Stimulated activated CD4-positive, alpha-beta T cell treated with anti-CD3 and anti-CD28 coated beads, Interleukin-2, amount 100 ng/mL, for 4 hours (primary cell): Measurements from ENCODE around the gene MRPL19.

Experiments
- DNase-seq: peaks from one replicate; pipeline ENCODE4 v3.0.0-alpha.2; 2020; ENCODE audit warnings: low read depth

MRPL19 gene

DNA sequence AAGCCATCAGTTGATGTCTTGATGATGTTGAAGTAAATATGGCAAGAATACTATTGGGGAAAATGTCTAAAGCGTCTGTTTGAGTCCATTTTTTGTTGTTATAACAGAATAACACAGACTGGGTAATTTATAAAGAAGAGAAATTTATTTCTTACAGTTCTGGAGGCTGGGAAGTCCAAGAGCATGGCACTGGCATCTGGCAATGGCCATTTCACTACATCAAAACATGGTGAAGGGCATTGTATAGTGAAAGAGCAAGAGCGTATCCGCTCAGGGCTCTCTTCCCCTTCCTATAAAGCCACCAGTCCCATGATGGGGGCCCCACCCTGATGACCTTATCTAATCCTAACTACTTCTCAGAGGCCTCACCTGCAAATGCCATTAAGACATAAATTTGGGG is 29.6 kb upstream of the MRPL19 start:
- no peak for DNase-seq

DNA sequence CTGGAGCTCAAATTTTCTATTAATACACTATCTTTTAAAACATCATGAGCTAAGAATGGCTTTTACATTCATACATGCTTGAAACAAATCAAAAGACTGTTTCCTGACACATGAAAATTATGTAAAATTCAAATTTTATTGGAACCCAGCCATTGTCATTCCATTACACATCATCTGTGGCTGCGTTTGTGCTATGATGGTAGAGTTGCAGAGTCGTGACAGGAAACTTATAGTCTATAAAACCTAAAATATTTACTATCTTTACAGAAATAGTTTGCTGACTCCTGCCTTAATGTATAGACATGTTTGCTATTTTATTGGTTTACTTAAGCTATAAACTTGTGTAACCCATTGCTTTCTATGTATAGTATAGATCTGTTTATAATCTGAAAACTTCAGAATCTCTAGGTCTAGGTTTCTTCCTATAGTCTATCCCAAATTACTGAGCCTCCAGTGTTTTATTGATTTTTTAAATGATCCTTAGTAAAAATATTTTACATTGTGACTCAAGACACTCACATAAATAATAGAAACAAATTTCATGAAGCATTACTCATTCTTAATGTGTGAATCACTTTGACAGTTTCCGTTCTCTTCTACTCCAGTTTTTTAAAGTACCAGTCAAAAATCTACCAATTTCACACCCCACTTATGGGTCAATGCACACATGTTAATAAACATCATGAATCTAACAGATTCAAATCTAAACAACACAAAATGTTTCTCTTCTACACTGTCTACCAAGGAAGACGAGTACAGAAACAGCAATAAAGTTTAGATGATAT is 26.4 kb upstream of the MRPL19 start:
- no peak for DNase-seq

DNA sequence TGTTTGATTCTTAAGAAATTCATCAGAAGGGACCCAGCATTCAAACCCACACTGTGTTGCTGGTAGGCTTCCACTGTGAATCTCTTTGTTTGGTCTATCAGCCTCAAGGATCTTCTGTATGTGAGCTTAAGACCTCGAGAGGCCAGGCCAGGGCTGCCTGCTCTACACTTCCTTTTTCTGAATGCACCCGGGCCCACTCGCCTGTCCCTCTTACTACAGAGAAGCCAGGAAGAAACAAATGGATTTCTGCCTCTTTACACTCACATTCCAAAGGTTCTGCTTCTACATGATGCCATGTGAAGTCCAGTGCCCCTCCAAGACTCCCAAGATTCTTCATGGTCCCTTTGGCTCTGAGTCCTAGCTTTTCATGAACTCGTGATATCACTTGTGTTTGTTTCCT is 25.4 kb upstream of the MRPL19 start:
- no peak for DNase-seq

DNA sequence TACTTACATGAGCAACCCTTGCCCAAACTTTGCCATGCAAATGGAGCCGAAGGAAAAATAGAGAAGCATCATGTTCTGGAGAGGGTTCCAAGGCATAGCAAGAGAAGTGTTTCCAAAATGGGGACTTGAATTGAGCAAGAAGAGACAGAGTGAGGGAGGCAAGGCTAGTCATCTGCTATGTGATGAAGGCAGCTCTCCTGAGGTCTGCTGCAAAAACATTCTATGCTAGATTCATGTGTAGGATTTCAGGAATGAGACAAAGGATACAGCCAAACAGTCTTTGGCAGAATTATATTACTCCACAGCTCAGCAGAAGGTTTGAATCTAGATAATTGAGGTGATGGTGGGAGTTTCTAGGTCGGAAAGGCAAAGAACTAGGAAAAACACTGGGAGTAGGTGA is 24.1 kb upstream of the MRPL19 start:
- DNase-seq = no peak

DNA sequence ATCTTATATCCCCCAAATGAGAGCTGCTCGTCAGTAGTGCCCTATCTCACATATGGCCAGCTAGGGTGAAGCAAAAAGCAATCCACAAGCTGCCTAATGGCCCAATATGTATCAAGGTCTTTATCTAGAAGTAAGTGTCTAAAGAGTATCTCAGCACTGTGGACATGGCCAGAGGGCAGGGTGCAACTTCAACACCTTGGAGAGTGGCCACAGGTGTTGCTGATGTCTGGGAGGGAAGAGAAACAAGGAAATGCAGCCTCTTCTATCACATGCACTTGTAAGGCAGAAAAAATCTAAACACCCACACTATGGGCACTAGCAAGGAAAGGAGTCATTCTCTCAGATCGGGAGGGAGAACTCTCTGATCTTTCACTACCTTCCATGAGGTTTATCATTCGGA is 23.7 kb upstream of the MRPL19 start:
- no peak for DNase-seq

DNA sequence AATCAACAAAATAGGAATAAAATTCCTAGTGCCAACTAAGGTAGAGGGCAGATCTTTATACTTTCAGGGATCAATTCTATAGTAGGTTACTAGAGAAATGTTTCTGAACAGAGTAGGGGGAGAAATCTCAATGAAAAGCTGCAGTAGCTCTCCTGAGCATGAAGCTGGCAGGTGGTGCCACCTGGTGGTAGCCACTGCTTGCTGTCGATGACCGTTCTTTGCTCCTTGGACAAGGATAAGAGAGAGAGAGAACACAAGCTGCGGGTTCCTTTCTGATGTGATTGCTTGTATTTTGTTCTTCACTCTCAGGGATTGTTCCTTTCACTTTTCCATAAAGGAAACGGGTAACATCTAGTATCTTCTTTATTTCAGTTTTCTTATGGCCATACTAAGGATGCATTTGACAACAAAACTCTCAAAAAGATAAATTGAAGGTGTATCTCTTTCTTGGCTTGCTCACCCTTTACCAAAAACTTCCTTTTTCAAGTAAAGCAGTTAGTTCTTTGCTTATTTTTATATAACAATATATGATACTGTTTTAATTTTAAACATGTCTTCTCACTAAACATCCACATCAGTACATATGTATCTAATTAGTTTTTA is 18.6 kb upstream of the MRPL19 start:
- peak; percentile 33 for DNase-seq

DNA sequence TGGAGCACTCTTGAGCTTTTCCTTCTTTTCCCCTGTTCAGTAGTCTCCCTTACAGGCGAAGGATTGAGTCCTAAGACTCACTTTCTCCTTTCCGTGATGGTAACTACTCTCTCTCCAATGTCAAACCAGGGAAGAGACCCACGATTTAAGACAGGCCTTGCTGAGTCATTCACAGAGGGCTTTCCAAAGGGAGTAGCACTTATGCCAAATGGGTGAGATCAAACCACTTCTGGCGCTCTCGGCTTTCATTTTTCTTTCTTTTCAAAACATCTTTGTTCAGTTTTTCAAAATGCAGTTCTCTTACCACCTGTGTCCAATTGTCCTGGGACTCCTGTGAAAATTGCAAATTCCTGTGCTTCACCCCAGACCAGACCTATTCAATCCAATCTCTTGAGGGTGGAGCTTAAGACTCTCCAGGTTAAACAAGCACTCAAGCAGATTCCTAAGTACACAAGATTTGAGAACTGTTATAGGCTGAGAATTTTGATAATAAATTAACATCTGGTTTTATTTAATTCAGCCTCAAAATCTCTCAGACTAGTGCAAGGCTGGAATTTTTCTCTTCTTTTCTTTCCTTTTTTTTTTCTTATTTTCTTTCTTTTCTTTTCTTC is 14.4 kb upstream of the MRPL19 start:
- DNase-seq = no peak

DNA sequence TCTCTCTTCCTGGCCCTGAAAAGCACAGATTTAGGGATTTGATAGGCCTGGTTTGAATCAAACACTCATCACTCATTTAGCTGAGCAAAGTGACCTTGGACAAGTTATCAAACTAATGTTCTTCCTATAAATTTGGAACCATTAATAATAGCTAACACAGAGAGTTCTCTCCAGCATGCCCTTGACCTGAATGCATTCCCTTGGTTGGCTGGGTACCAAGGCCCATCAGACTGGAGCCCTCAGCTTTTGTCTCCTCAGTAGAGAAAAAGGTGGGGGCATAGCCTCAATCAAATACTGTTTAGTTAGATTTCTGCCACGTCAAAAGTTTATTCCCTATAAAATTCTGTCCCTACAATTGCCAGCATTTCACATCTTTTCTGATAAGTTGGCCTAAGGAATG is 13.8 kb upstream of the MRPL19 start:
- no peak for DNase-seq

DNA sequence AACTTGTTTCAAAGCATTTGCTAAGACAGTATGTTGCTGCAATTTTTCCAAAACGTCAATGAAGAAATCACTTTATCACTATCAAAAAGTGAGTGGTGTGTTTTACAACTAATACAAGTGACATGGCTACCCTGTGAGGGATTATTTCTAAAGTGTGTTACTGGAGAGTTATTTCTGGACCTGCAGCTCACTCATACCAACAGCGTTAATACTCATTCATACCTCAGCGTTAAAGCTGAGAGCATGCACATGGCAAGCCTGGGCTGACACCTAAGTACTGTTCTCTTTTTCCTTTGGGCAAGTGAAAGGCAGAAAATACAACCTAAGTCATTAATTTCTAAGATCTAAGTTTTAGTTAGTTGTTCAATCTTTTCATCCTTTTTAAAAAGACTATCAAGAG is 13.0 kb upstream of the MRPL19 start:
- no peak for DNase-seq

DNA sequence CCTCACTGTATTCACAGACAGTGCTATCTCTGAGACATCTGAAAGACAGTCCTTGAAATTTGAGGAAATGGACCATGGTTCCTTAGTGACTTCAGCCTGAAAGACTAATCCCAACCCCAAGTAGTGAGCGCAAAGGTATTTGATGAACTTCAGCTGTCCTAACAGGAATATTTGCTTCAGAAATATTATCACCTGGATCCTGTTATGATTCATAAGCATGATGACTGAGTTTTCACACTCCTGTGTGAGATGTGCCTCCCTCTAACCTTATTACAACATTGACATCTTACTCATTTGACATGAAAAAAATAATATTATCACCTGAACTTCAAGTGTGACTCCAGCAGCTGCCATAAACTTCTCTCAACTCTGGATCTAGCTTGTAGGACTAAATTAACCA is 11.6 kb upstream of the MRPL19 start:
- no peak for DNase-seq

DNA sequence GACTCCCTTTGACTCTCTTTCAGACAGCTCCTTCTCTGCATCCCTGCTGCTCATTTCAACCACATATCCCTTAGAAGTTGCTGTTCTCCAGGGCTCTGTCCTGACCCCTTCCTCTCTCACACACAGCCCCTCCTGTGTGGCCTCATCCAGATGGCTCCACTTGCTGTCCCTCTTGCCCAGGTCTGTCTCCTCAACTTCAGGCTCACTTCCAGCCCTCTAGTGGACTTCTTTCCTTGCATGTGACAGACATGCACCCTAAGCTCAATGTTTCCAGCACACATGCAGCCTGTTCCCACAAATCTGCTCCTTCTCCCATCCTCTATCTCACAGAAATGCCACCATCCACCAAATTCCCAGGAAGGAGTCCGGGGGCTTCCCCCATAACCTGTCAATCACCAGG is 9.0 kb upstream of the MRPL19 start:
- DNase-seq = no peak

DNA sequence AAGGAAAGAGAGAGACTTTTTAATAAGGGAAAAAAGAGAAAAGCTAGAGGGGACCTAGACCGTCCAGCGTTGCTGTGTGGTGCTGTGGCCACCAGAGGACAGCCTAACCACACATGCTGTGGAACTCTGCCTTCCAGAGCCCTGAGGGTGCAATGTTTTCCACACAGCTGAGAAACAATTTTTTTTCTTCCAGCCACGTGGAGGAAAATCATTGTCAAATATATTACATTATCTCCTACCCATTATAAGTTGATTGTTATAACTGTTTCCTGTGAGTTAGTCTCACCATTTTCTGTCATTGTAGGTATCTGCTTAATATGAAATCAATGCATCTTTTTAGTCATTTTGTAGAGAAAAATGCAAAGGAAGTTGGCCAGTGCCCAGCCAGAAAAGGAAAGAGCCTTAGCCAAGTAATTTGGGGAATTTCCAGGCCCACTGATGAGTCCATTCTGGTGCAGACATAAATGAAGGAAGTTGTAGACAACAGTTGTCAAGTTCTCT is 5.9 kb upstream of the MRPL19 start:
- DNase-seq = peak; percentile 32

DNA sequence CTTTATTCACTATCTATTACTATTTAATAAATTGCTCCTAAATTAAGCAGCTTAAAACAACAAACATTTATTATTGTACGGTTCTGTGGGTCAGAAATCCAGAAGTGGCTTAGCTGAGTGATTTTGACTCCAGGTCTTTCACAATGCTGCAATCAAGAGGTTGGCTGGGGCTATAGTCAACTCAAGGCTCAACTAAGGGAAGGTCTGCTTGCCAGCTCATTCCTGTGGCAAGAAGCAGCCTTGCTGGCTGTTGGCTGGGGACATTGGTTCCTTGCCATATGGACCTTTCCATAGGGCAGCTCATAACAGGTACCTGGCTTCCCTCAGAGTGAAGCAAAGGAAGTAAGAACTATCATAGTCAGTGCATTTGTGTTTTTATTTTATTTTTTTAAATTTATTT is 5.0 kb upstream of the MRPL19 start:
- no peak for DNase-seq

DNA sequence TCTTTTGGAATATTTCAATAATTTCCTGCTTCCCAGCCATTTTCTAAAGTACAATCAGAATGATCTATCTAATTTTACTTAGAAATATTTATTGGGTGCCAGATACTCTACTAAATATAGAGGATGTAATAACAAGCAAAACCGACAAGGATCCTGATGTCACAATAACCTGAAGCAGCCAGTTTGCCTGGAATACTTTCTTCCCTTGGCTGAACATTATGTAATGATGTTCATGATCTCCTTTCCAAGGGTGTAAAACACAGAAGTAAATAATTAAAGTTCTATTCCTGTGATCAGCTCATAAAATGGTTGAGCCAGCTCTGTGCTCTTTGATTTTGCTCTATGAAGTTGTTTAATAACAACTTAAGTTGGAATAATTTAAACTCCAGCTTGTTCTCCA is 2.6 kb upstream of the MRPL19 start:
- DNase-seq = no peak

DNA sequence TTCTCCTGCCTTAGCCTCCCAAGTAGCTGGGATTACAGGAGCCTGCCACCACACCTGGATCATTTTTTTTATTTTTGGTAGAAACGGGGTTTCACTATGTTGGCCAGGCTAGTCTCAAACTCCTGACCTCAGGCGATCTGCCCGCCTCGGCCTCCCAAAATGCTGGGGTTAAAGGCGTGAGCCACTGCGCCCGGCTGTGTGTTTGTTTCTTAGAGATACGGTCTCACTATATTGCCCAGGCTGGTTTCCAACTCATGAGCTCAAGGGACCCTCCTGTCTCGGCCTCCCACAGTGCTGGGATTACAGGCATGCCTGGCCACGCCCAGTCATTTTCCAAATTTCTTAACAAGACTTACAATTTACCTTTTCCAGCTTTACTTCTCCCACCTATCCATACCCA is 940 bp upstream of the MRPL19 start:
- DNase-seq = no peak

DNA sequence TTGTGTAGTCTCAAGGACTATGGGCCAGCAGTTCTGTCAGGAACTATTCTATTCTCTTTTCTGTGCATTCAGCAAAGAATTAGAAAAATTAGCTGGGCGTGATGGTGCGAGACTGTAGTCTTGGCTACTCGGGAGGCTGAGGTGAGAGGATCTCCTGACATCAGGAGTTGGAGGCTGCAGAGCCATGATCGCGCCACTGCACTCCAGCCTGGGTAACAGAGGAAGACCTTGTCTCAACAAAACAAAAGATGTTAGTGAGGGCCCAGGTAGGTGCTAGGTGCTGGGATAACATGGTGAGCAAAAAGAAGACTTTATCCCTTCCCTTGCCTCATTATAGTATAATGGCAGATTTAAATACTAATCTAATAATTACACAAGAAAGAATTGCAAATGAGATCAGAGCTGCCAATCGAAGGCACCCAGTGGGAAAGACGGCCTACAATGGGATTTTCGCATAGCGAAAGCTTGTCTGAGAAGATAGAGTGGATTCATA is 447 bp upstream of the MRPL19 start:
- no peak for DNase-seq

DNA sequence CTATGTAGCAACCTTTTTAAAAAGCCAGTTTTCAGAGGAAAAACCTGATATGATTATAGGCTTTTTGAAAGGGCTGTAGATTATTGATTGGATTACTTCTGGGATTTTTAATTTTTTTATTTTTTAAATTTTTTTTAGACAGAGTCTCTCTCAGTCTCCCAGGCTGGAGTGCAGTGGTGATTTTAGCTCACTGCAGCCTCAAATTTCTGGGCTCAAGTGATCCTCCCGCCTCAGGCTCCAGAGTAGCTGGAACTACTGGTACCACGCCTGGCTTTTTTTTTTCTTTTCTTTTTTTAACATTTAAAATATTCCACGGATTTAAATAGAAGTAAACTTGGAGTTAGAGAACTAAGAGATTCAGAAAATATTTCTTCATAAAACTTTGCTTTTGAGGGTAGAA is 1.2 kb downstream of the MRPL19 start:
- no peak for DNase-seq

DNA sequence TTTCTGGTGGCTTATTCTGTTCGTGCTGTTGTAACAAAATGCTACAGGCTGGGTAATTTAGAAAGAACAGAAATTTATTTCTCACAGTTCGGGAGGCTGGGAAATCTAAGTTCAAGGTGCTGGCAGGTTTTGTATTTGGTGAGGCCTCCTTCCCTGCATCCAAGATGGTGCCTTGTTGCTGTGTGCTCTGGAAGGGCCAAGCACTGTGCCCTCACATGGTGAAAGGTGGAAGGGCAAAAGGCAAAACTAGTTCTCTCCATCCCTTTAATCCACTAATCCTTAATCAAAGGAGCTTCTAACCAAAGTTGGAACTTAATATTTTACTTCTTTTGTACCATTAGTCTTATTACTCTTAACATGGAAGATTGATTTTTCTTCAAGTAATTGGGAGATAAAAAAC is 7.4 kb downstream of the MRPL19 start:
- no peak for DNase-seq

DNA sequence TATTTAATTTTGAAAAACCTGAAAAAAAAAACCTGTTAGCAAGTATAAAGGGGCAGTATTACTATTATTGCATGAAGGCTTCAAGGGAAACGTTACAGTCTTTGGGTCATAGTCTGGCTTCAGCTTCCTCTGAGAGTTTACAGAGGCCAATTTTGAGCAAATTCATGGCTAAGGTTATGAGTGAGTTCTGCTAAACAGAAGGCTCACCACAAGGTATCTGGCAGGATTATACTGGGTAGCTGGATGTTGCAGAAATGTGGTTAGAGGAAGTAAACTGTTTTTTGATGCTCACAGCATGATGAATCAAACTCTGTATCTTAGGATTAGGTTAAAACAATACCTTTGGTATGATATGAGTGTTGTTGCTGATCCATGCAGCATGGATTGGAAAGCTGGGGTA is 9.3 kb downstream of the MRPL19 start:
- DNase-seq = no peak

DNA sequence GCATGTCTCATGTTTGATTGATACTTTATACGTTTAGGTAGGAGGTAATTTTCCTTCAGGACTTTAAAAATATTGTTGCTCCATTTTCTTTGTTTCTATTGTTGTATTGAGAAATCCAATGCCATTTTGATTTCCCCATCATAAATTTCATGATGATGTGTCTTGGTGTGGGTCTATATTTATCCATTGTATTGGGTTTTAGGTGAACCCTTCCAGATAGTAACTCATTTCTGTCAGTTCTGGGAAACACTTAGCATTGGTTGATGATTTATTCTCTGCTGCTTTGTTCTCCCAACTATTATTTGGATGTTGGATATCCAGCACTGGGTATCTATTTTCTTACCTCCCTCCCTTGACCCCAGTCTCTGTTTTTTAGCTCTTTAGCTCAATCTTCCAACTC is 10.0 kb downstream of the MRPL19 start:
- no peak for DNase-seq

DNA sequence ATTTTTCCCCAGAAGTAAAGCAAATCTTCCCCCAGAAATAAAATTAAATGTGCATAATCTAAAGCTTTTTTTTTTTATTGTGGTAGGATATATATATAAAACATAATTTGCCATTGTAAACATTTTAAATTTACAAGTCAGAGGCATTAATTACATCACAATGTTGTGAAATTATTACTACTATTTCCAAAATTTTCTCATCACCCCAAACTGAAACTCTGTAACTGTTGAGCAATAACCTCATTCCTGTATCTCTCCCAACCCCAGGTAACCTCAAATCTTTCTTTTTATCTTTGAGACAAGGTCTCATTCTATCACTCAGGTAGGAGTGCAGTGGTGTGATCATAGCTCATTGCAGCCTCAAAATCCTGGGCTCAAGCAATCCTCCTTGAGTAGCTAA is 11.2 kb downstream of the MRPL19 start:
- DNase-seq = no peak

DNA sequence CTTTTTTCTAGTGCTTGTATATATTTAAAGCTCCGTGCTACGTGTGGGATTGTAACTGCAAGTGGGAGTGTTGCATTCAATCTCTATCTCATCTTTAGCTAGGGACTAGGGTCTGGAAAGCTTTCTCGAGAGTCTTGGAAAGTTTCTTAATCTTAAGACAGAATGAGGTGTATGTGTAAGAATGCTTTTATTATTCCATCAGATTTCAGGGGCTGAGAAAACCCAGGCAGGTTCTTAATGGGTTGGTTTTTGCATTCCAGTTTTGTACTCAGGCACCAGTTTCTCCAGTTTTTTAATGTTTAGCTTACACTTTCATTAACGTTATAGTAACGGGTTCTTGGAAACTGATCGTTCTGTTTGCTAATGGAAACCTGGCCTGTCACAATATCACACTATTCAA is 20.3 kb downstream of the MRPL19 start:
- DNase-seq = no peak

DNA sequence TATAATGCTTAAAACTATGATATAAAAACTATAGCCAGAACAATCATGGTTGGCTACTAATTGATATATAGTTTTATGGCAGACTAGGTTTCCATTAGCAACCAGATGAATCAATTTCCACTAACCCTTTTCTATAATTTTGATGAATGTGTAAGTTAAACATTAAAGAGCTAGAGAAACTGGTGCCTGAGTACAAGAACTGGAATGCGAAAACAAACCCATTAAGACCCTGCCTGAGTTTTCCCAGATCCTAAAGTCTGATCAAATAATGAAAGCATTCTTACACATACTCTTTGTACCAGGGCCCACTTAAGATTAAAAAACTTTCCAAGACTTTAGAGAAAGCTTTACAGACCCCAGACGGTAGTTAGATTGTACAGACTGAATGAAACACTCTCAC is 21.3 kb downstream of the MRPL19 start:
- no peak for DNase-seq
